DOHH2 (cell line): Measurements from ENCODE around the gene PDK4.

Source experiments
- CTCF ChIP-seq: fragments of 200-600 bp; sonication (generic); IDR thresholded peaks from one replicate; pipeline ENCODE4 v1.5.1; 2014; ENCODE audit warnings: antibody characterized with exemption, mild to moderate bottlenecking, low read depth, low read length; ENCODE audit not compliant: poor library complexity, severe bottlenecking
- EZH2phosphoT487 ChIP-seq: fragments of 200-600 bp; sonication (generic); IDR thresholded peaks from 2 replicates; pipeline ENCODE4 v1.6.1; 2017; ENCODE audit warnings: borderline replicate concordance, mild to moderate bottlenecking, antibody characterized with exemption, low read length, moderate library complexity, mixed read lengths

GRCh38 chr7:95589766-95590165, 6.5 kb downstream of the PDK4 start:
- TF ChIP-seq CTCF = no peak
- TF ChIP-seq EZH2phosphoT487 = no peak
